Activated CD4-positive, alpha-beta T cell treated with anti-CD3 and anti-CD28 coated beads for 24 hours (primary cell): ENCODE data around the gene LHPP.
A peak's percentile ranks its signal among the peaks of the same experiment; 100 is the strongest.
"Not testable (repeated sequence)": the region's sequence is repeated elsewhere in the genome, so short reads cannot be mapped to it uniquely, and the experiment has no call there.

Experiments
- DNase-seq, 2 donors: peaks; one replicate each; pipeline ENCODE4 v3.0.0-alpha.2; 2020; ENCODE audit warnings: low read depth in 2 of 2

LHPP gene

DNA sequence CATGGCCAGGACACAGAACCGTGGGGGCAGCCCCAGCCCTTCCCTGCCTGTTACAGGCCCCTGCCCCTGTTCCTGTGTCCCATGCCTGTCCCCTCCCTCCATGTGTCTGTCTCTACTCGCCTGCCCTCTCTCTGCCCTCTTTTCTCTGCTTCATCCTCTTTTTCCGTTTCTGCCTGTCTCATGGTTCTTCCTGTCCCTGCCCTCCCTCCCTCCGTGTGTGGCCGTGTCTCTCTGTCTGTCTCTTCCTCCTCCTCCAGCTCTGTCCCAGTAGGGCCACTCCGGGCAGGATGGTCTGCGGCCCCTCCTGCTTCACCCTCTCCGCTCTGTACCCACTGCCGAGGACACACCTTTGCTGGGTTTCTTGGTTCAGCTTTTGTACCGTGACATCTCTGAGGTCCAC, 145.2 kb downstream of the LHPP start:
- no peak for DNase-seq

DNA sequence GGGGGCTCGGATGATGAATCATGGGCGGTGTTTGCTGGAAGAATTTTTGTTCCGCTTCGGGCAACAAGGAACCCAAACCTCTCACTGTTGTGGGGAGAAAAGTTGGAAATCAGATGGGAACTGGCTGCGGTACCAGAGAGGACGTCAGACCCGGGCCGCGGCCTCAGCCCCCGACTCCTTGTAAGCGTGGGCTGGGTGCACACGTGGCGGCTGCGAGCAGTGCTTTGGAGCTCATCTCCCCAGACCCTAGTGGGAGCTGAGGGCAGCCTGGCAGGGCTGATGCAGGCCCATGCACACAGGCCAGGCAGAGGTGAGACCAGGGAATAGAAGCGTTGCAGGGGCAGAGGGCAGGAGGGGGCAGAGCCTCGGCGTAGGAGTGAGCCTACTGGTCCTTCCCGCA, 146.1 kb downstream of the LHPP start:
- DNase-seq, result no peak

DNA sequence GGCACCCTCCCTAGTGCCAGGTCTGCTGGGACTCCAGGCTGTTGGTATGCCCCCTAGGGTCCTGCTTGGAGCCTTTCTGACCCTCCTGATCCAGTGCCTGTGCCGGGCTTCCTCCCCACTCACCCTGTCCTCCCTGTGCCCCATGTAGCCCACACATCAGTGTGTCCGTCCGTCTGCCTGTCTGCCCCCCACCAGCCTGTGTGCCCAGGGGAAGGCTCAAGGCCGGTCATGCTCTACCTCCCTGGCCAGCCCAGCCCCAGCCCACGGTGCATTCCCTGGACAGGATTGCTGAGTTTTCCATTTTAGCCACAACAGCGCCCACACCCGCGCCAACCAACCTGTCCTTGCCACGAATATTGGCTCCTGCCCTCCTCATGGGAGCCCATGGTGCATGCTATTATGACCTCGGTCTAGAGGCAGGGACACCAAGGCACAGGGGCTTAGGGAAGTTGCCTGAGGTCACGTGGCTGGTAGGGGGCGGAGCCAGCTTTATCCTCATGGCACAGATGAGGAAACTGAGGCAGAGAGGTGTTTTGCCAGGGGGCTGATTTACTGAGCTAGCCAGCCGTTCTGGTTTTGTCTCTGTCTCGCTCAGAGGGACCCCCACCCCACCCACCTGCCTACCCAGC, 146.6 kb downstream of the LHPP start:
- DNase-seq, result no peak

DNA sequence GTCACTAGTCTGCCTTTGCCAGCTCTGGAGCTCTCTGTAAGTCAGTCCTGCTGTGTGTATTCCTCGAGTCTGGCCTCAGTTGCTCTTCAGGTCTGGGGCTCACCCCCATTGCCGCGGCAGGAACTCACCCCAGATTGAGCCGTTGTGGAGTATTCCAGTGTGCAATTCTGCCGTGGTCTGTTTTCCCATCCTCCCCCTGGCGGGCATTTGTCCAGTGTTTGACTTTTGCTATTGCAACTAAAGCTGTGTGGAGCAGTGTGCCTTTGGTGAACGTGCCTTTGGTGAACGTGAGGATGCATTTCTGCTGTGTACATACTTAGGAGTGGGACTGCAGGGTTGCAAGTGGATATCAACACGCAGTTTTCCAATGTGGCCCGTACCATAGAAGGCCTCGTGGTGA, 148.1 kb downstream of the LHPP start:
- no peak for DNase-seq

DNA sequence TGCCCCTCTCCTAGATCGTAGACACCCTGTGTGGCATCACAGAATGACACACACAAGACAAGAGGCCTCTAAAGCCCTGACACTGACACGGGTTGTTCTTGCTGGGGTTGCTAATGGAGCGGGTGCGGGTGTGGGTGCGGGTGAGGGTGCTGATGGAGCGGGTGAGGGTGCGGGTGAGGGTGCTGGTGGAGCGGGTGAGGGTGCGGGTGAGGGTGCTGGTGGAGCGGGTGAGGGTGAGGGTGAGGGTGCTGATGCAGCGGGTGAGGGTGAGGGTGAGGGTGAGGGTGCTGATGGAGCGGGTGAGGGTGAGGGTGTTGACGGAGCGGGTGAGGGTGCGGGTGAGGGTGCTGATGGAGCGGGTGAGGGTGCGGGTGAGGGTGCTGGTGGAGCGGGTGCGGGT, 148.6 kb downstream of the LHPP start:
- DNase-seq, result not testable (repeated sequence)

DNA sequence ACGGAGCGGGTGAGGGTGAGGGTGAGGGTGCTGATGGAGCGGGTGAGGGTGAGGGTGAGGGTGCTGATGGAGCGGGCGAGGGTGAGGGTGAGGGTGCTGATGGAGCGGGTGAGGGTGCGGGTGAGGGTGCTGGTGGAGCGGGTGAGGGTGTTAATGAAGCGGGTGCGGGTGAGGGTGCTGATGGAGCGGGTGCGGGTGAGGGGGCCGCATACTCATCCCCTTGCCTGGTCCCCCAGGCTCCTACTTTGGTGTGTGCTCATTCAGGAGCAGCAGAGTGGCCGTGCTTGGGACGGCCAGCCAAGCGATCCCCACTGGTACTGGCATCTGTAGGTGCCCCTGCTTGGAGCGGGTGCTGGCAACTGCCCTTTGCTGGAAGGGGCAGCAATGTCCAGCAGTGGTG, 149.2 kb downstream of the LHPP start:
- DNase-seq, result not testable (repeated sequence)

DNA sequence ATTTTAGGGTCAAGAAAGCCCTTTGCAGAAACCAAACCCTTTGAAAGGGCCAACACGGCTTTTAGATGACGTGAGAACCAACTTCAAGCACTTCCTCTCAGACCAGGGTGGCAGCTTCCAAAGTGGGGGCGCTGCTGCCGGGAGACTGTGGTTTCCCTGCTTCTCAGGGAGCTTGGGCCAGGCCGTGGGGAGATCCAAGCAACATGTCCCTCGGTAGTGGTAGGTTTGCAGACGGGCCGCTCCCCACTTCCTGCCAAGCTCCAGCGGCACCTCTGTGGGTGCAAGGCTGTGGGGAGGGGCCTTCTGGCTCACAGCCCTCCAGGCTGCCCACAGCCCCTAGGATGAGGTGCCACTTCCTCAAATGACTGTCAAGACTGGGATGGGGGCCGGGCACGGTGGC, 150.1 kb downstream of the LHPP start:
- no peak for DNase-seq

DNA sequence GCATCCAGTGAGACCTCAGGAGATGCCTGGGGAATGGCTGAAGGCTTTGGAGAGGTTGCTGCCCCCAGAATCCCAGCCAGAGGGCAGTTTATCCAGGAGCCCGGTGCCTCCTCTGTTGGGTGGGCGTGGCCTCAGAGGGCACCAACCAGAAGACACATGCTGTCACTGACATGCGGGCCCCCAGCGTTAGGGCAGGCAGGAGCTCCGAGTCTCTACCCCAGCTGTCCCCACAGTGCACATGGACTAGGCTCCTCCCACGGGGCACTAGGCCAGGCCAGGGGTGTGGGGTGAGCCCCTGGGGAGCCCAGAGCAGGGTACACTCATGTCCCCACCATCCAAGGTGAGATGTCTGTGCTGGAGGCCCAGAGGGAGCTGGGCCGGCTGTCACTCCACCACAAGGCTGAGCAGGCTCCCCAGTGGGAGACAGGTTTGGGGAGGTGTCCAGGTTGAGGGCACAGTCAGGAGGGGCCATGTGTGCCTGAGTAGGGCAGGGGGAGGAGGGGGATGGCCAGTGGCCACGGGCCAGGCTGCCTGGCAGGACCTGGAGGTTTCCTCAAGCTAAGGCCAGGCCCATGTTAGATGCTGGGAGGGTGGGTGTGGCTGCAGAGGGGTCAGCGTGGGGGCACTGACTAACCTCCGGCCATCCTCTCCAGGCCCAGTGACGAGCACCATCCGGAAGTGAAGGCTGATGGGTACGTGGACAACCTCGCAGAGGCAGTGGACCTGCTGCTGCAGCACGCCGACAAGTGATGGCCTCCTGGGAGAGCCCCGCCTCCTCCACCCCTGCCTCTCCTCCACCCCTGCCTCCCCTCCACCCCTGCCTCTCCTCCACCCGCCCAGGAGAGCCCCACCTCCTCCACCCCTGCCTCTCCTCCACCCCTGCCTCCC, 151.2 kb downstream of the LHPP start:
- no peak for DNase-seq

DNA sequence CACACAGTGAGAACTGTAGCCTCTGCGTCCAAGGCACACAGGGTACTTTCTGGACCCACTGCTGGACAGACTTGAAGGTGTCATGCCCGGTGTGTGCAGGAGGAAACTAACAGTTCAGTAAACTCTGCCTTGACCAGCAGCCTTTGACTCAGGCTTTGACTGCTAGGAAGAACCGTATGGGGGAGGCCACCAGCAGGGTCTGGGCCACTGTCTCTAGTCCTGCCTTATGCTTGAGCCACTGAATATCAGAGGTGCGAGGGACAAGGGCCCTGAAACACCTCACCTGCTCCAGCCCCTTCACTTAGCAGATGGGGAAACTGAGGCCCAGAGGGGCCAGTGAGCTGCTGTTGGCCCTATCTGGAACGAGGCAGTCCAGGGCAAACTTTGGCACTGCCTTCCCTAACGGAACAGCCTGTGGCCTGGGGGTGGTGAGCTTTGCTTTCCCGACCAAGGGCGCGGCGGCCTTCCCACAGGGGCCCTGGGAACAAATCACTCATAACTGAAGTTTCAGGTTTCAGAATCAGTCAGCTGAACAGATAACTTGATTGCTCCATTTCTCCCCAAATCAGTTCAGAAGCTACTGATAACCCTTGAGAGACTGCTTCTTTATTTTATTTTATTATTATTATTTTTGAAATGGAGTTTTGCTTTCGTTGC, 152.5 kb downstream of the LHPP start:
- DNase-seq, result peak; percentile 18 to 55

DNA sequence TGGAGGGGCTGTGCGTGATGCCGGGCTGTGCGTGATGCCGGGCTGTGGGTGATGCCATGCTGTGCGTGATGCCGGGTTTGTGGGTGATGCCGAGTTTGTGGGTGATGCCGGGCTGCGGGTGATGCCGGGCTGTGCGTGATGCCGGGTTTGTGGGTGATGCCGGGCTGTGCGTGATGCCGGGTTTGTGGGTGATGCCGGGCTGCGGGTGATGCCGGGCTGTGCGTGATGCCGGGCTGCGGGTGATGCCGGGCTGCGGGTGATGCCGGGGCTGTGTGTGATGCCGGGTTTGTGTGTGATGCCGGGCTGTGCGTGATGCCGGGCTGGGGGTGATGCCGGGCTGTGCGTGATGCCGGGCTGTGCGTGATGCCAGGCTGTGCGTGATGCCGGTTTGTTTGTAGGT, 153.6 kb downstream of the LHPP start:
- no peak for DNase-seq

DNA sequence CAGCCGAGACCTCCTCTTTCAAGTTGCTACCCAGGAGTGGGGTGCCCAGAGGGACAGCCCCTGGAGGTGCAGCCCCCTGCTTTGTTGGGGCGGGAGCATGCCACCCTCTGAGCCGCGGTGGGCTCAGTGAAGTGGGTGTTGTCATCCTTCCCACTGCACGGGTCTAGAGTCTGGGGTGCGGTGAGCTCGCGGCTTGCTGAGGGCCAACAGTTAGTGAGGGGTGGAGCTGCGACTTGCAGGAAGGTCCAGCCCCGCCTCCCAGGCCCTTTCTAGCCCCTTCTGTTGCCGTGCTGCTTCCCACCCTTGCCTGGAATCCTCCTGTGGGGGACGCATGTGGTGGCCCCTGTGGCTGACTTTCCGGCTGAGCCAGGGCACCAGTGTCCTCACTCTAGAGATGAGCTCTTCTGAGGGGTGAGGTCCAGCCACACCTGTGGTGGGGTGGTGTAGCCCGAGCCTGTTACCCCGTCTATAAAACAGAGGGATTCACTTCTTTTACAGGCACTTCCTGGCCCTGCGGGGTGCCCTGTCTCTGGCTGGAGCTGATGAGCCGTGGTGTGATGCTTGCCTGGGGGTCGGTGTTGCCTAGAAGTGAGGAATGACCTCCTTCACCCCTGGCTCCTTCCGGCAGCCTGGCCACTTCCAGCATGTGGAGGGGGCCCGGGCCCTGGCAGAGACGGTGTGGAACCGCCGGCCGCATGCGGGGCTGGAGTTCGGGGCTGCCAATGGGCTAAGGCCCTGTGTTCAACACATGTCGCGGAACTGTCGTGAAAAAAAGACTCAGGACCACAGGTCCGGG, 154.6 kb downstream of the LHPP start:
- no peak for DNase-seq

DNA sequence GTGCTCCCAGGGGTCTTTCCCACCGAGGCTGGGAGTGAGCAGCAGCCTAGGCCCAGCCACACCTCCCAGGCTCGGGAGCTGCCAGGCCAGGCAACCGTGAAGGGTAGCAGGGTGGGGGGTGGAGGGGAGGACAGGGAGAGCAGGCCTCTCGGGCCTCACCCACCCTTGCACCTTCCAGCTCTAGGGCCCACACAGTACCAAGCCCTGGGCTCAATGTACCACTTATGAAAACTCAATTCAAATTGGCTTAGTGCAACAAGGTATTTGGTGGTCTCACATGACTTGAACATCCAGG, 155.2 kb downstream of the LHPP start:
- no peak for DNase-seq

DNA sequence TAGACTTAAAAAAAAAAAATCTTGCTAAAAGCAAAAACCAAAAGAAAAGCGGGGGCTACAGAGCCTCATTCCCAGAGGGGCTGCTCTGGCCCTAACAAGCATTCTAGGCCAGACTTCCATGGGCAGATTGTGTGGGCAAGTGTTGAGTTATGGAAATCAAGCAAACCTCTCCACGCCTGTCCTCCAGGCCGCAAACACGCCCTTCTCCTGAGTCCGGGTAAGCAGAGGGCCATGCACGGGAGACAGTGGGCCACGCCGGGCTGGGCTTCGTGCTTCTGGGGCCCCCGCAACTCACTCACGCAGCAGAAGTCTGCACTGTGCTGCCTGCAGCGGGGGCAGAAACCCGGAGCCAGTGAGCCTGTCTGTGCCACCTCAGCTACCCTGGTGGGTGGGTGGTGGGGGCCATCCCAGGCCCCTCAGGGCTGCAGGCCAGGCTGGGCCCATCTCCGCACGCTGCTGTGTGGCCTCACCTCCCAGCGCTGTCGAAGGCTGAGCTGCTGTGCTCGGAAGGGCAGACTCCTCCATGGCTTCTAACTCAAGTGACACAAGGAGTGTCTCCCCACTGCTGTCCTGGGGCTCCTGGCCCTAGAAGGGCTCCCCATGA, 156.9 kb downstream of the LHPP start:
- no peak for DNase-seq

DNA sequence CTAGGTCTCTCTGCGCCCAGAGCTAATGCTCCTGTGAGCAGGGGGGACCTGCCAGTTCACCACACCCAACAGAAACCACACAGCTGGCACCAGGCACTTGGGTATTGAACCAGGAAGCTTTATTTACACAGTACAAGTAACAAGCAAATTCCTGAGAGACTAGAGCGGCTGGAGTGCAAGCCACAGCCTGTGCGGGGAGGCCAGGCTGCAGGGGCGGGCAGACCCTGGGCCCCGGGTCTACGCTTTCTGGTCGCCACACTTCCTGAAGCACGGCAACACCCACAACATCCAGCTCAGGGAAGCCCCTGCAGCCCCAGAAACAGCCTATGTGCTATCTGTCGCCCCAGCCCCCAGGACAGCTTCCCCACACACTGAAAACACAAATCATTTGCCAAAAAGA, 157.6 kb downstream of the LHPP start:
- no peak for DNase-seq

DNA sequence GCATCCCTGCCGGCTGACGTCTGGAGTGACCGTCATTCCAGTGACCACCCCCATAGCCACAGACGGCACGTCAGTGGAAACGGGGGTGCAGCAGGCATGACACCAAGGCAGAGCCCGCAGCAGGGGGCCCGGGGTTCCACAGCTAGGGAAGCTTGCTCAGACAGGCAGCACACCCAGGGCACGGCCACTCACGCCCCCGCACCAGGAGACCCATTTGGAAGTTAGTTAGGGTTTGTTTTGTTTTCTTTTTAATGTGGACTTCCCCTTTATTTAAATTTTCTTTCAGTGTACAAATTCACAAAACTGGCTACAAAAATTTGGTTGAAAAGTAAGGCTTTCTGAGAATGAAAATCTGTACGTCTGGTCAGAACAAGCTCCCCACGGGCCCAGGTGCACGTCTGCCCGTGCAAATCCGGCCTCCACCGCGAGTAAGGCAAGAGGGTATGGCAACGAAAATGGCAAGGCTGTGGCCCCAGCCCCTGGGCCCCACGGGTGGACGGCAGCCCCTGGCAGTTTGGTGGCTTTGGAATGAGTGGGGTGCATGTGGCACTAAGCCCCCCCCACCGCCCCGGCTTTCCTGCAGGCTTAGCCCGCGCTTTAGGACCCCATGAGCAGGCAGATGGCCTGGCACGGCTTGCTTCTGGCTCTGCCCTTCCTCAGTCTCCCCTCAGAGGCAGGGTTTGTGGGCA, 158.3 kb downstream of the LHPP start:
- no peak for DNase-seq

DNA sequence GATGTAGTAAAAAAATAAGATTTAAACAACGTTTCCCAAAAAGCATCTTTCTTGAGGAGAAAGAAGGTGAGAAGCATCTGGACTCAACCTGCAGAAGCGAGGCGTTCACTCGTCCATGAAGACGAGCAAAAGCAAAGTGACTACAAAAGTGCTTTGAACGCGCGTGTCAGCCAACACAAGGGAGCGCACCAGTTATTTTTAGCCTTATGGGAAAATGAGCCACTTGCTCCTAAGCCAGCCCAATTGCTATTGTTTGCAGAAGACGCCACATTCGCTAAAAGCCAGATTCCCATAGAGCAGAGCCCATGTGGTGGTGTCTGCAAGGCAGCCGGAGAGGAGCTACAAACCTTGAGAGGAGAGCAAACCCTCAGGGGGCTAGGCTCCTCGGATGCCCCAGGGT, 160.0 kb downstream of the LHPP start:
- DNase-seq, result no peak

DNA sequence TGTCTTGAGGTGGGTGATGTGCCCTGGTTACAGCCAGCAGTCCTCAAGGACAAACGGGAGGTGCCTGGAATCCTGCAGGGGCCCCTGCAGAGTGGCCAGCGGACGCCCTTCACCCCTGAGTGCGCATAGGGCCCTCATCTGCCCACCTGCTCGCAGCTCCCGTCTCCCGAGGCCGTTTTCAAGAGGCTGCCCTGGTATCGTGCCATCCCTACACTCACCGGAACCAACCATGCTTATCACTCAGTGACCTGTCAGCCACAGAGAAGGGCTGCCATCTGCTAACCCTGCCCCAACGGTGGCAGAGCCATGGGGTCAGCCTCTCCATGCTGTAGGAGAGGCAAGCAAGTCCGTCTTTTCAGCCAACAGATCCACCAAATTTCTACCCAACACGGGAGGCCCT, 160.5 kb downstream of the LHPP start:
- DNase-seq, result no peak

DNA sequence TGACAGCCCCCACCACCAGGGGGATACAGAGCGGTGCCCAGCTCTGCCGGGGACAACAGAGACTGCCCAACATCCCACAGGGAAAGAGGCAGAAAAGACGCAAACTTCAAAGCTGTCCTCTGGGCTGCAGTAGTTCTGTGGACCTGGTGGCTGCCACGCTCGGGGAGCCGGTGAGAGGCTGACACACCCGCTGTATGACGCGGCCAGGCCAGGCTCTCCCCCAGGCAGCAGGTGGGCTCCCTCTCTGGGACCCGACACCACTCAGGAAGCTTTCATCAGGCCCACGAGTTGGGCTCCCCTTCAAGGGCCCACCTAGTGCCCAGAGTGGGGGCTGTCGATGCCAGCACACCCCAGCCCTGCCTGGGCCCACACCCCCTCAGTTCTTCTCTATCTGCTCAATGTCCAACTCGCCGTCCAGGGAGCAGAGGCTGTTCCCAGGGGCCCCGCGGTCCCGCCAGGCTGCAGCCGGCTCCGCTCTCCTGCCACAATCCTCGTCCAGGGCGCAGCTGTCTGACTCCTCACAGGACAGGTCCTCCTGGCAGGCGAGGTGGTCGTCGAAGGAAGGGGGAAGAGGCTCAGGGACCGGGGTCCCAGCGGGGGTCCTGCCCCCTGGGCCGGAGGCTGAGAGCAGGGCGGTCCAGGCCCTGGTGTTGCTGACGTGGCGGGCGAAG, 161.4 kb downstream of the LHPP start:
- no peak for DNase-seq

DNA sequence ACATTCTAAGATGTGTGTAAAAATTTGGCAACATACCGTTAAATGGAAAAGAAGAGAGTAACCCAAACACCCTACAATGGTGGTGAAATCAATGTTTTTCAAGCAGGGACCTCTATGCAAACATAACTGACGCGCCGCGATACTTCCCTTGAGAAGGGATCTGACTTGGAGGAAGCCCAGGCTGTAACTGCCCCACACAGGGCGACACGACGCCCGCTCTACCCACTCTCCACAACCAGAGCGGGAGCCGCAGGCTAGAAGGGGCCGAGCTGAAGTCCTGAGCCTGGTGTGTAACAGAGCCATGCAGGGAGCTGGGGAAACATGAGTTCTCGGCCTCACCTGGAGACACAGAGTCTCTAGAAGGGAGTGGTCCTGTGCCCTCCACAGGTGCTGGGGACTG, 162.4 kb downstream of the LHPP start:
- no peak for DNase-seq

DNA sequence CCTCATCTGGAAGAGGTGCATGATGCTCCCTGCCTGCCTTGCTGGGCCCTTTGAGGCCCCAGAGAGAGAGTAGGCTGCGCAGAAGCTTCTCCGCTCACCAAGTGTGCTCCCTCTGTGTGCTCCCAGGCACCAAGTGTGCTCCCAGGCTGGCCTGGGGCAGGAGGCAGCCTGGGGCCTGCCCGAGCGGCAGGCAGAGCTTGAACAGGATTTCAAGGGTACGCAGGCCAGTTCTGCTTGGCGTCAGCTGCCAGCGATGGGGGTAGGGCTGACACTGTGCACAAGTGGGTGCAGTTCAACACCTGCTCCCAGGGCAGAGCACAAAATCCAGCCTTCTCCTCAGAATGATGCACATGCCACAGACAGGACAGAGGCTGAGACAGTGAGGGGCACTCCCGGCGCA, 162.8 kb downstream of the LHPP start:
- no peak for DNase-seq

DNA sequence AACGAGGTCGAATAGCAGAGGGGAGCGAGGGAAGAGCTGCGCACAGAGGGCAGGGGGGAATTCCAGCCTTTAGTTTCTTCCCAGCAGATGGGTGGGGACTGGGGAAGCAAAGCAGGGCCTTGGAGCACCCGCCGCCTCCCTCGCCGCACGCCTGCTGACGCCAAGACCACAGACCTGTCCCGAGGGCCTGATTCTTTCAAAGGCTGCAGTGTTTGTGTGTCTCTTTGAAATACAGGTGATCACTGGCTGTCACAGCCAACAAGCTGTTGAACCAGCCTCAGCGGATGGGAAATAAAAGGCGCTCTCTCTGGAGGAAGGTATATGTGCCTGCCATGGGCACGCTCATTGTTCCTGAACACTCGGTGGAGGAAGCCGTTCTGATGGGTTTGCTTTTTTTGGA, 163.3 kb downstream of the LHPP start:
- DNase-seq, result no peak
